Gastrocnemius medialis (tissue), 4 donors: ENCODE data around the gene ZNF277. TPM values are rescaled to one million over a fixed set of nuclear protein-coding genes. Genes with fewer than 3 reads are reported as not detected.
A peak's percentile ranks its signal among the peaks of the same experiment; 100 is the strongest.

ENCODE experiments used
- ATAC-seq, 2 donors: fragments of 150-250 bp; one replicate each; pipeline ENCODE4 v1.9.1; 2016
- DNase-seq, 2 donors: peaks; one replicate each; pipeline ENCODE4 v3.0.0-alpha.2; 2019
- H3K27ac ChIP-seq, 4 donors: fragments of 200-600 bp; sonication (generic); 1 replicate in 1 of 4; 2 replicates in 3 of 4; pipeline ENCODE4 v1.5.1; 2016 to 2018; ENCODE audit warnings: mild to moderate bottlenecking in 2 of 4, moderate library complexity in 1 of 4
- H3K27me3 ChIP-seq, 3 donors: fragments of 200-600 bp; sonication (generic) in 2 of 3; 1 replicate in 1 of 3; 2 replicates in 2 of 3; pipeline versions ENCODE4 v1.5.1 to v1.6.0; 2016 to 2019; ENCODE audit warnings: mild to moderate bottlenecking in 1 of 3, moderate library complexity in 1 of 3
- H3K36me3 ChIP-seq, 2 donors: fragments of 200-600 bp; sonication (generic) in 1 of 2; one replicate each; pipeline ENCODE4 v1.5.1; 2017 to 2018
- H3K4me1 ChIP-seq, 2 donors: fragments of 200-600 bp; sonication (generic) in 1 of 2; one replicate each; pipeline ENCODE4 v1.5.1; 2016 to 2017; ENCODE audit warnings: mild to moderate bottlenecking in 2 of 2
- H3K4me3 ChIP-seq, 4 donors: fragments of 200-600 bp; sonication (generic) in 3 of 4; 1 replicate in 1 of 4; 2 replicates in 3 of 4; pipeline ENCODE4 v1.5.1; 2016 to 2019; ENCODE audit warnings: mild to moderate bottlenecking in 2 of 4
- H3K9me3 ChIP-seq, 3 donors: fragments of 200-600 bp; sonication (generic) in 2 of 3; 1 replicate in 1 of 3; 2 replicates in 2 of 3; pipeline ENCODE4 v1.5.1; 2016 to 2019
- POLR2A ChIP-seq, 2 donors: fragments of 450-650 bp; IDR thresholded peaks; one replicate each; pipeline ENCODE4 v1.6.1; 2017; ENCODE audit warnings: antibody characterized with exemption in 2 of 2, mild to moderate bottlenecking in 2 of 2, moderate library complexity in 2 of 2
- in situ Hi-C, 4 donors: fragments of 200-750 bp; cut with MboI; loops; one replicate each; pipeline versions ENCODE4 v1.15.0 to v1.8.0; 2017; ENCODE audit warnings: low sequenced_read_pairs in 4 of 4
- intact Hi-C: fragments of 100-400 bp; cut with DNase I; formaldehyde crosslinking; loops from one replicate; pipeline ENCODE4 v1.15.1; 2023; ENCODE audit warnings: low total_unique reads
- total RNA-seq, 4 donors: library from RNA; depleted of rRNA; stranded (reverse); fragments of >200 nt; gene quantifications; one replicate each; pipeline versions ENCODE4 v1.1.0 to v1.2.3, GENCODE V29; 2016
- TF ChIP-seq, protein P1 (sequence below), 5 experiments: fragments of 450-650 bp in 3 of 5; fragments of 200-600 bp in 2 of 5; sonication (generic) in 2 of 5; IDR thresholded peaks in 4 of 5; conservative IDR thresholded peaks in 1 of 5; 1 replicate in 4 of 5; 2 replicates in 1 of 5; pipeline ENCODE4 v1.5.1; 2016 to 2019; ENCODE audit warnings: antibody characterized with exemption in 5 of 5, mild to moderate bottlenecking in 3 of 5, moderate library complexity in 3 of 5

Gene ZNF277, protein sequence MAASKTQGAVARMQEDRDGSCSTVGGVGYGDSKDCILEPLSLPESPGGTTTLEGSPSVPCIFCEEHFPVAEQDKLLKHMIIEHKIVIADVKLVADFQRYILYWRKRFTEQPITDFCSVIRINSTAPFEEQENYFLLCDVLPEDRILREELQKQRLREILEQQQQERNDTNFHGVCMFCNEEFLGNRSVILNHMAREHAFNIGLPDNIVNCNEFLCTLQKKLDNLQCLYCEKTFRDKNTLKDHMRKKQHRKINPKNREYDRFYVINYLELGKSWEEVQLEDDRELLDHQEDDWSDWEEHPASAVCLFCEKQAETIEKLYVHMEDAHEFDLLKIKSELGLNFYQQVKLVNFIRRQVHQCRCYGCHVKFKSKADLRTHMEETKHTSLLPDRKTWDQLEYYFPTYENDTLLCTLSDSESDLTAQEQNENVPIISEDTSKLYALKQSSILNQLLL
- 10 to 100 TPM; 12.2 to 16.5 (median 15.0) TPM for total RNA-seq

DNA sequence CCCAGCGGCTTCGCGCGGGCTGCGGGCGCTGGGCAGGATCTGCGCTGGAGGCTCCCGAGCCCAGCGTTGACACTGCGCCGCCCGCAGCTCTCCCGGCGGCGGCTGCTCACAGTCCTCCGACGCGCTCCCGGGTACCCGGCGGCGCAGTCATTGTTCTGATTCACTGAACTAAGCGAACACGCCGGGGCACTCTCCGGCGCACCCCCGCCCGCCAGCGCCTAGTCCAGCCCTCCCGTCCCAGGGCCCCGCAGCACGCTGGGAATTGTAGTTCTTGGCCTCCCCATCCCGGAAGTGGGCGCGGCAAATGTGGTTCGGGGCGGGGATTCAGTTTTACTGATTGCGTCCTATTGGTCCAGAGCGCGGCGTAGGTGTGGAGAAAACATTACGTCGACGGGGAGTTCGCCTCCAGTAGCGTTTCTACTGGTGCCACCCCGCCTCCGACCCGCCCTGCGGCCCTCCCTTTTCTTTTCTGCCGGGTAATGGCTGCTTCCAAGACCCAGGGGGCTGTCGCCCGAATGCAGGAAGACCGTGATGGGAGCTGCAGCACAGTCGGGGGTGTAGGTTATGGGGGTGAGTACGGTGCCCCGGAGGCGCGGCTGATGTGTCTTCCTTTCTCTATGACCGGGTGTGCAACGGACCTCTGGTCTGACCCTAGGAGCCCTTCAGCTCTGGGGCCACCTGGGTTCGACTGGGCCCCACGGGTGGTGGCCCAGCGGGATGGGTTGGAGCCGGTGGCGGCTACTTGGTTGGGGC lies at the start of gene ZNF277, which contains the start of gene DOCK4:
Gene ZNF277, plus strand, starts transcription at position 458 of the 753 bp plus-strand sequence. Its CDS starts 22 bp downstream, at position 480.
Gene DOCK4, minus strand, starts transcription at position 162 of the 753 bp plus-strand sequence. CDS start 261 bp downstream, outside the sequence.
- Histone ChIP-seq H3K27me3 (no peaks in the 10 kb centered on the region), H3K27ac (peak within 1 kb of the TSS; percentile 84 to 91 (median 87)), H3K9me3 (no peaks in the 10 kb centered on the region), H3K4me1 (peaks cover 26 to 39% of the 10 kb centered on the region in 2 donors), H3K4me3 (peak within 1 kb of the TSS; percentile 84 to 96 (median 88)), H3K36me3 (no peaks in the 10 kb centered on the region)
- intact Hi-C loops: loop anchor here (1.0 to 5.0 kb wide), 5 partner anchors 186 to 734 kb away; partner anchors contain the start of genes IFRD1, LSMEM1 and TMEM168
- ATAC-seq (peak; percentile 92 to 95), DNase-seq (peak; percentile 98)
- TF ChIP-seq, protein P1, sequence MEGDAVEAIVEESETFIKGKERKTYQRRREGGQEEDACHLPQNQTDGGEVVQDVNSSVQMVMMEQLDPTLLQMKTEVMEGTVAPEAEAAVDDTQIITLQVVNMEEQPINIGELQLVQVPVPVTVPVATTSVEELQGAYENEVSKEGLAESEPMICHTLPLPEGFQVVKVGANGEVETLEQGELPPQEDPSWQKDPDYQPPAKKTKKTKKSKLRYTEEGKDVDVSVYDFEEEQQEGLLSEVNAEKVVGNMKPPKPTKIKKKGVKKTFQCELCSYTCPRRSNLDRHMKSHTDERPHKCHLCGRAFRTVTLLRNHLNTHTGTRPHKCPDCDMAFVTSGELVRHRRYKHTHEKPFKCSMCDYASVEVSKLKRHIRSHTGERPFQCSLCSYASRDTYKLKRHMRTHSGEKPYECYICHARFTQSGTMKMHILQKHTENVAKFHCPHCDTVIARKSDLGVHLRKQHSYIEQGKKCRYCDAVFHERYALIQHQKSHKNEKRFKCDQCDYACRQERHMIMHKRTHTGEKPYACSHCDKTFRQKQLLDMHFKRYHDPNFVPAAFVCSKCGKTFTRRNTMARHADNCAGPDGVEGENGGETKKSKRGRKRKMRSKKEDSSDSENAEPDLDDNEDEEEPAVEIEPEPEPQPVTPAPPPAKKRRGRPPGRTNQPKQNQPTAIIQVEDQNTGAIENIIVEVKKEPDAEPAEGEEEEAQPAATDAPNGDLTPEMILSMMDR (IDR thresholded peaks at IDR 0.05 in 4 of 5, conservative IDR thresholded peaks at IDR 0.05 in 1 of 5): no peak
- peak; percentile 82 to 94 for TF ChIP-seq POLR2A (IDR thresholded peaks at IDR 0.05)
- in situ Hi-C loops: loop anchor here in 2 of 4 donors (10.0 to 25.0 kb wide), 3 partner anchors 248 to 644 kb away; partner anchors contain the start of genes IFRD1 (in 1 of the 2), IMMP2L (in 1 of the 2) and LSMEM1 (in 1 of the 2)

DNA sequence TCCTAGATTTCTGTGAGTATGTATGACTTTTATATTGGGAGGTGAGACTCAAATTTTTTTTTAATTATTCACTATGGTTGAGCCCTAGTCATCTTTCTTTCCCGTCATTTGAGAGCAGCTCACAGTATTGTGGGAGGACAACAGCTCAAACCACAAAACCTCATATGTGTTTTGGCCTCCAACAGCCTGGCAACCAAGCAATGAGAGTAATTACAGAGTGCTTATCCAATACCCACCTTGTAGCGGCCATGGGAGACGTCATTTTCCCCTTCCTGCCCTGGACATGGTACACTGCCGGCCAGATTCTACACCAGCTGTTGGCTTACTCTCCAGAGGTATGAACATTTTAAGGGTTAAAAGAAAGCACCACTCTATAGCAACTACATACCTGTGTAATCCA lies 49.4 kb upstream of the ZNF277 start:
- Histone ChIP-seq H3K27ac (no peak overlapping the region), H3K4me1 (peaks cover 20 to 43% of the 10 kb centered on the region in 2 donors), H3K4me3 (no peak overlapping the region), H3K27me3 (no peaks in the 10 kb centered on the region), H3K9me3 (no peaks in the 10 kb centered on the region), H3K36me3 (no peaks in the 10 kb centered on the region)
- DNase-seq: no peak
- in situ Hi-C loops (no loop called here), intact Hi-C loops (no loop called here)
- TF ChIP-seq POLR2A (IDR thresholded peaks at IDR 0.05): no peak
- TF ChIP-seq, protein P1 (IDR thresholded peaks at IDR 0.05 in 4 of 5, conservative IDR thresholded peaks at IDR 0.05 in 1 of 5): no peak
- no peak for ATAC-seq

DNA sequence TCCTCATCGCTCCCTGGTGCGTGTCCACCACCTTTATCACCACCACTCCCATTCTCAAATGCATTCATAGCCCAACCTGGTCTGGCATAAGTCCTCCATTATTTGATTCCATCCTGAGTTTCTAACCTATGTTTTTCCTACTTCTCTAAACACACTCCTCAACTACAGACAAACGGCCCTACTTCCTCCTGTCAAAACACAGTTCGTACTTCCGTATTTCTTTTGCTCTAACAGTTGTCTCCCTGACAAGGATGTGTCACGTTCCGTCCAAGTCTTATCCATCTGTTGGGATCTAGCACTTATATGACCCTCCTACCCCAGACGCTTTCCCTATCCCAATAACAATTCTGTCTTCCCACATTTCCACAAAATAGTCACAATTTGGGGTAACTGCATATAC lies 47.1 kb upstream of the ZNF277 start:
- ATAC-seq: no peak
- TF ChIP-seq, protein P1 (IDR thresholded peaks at IDR 0.05 in 4 of 5, conservative IDR thresholded peaks at IDR 0.05 in 1 of 5): no peak
- no peaks in the 10 kb centered on the region for H3K27me3 ChIP-seq
- no peaks in the 10 kb centered on the region for H3K36me3 ChIP-seq
- no peak overlapping the region for H3K27ac ChIP-seq
- in situ Hi-C loops (no loop called here), intact Hi-C loops (no loop called here)
- H3K4me1 ChIP-seq: peaks cover 33 to 55% of the 10 kb centered on the region in 2 donors
- no peak overlapping the region for H3K4me3 ChIP-seq
- no peak for DNase-seq
- H3K9me3 ChIP-seq: no peaks in the 10 kb centered on the region

DNA sequence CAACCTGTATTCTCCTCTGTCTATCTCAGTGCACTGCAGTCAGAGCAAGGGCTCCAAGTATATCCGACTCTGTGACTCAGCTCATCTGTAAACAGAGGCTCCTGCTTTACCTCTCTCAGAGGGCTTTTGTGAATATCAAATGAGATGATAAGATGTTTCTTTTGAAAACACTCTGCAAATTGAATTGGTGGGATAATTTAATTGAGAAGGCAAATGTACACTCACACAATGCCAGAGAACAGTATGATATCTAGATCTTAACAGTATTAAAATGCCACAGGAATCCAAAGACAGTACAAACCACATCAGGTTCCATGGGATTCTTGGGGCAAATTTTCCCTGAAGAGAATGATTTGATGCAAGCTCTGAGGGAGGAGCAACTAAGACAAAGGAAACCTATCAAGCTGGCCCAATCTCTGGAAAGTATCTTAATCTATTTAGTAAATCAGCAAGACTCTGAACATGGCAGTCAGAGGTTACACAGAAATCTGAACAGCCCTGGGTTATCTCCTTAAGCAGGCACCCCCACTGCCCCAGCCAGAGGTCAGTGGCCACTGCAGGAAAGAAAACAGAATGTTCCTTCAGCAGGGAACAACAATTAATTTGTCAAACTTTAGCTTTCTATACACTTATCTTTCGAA lies 46.2 kb upstream of the ZNF277 start:
- DNase-seq: no peak
- peak; percentile 77 to 84 for ATAC-seq
- no peaks in the 10 kb centered on the region for H3K27me3 ChIP-seq
- in situ Hi-C loops: no loop called here
- H3K36me3 ChIP-seq: no peaks in the 10 kb centered on the region
- no peaks in the 10 kb centered on the region for H3K9me3 ChIP-seq
- intact Hi-C loops: no loop called here
- H3K27ac ChIP-seq: peak overlapping the region in 3 of 4 donors; percentile 8 to 67 (median 44)
- H3K4me1 ChIP-seq: peaks cover 33 to 55% of the 10 kb centered on the region in 2 donors
- TF ChIP-seq, protein P1 (IDR thresholded peaks at IDR 0.05 in 4 of 5, conservative IDR thresholded peaks at IDR 0.05 in 1 of 5): no peak
- TF ChIP-seq POLR2A (IDR thresholded peaks at IDR 0.05): no peak
- no peak overlapping the region for H3K4me3 ChIP-seq
